ENCODE results near the gene TTC7B. TPM values are rescaled to one million over a fixed set of nuclear protein-coding genes. Genes with fewer than 3 reads are reported as not detected.
A peak's percentile ranks its signal among the peaks of the same experiment; 100 is the strongest.

The TTC7B gene
- total and polyA plus RNA-seq, 9 of the 15 experiments (the other 6 are each of a cell fraction or from before 2014, with no cell fraction given), result 2.2 to 77.2 (median 36.7) TPM

DNA sequence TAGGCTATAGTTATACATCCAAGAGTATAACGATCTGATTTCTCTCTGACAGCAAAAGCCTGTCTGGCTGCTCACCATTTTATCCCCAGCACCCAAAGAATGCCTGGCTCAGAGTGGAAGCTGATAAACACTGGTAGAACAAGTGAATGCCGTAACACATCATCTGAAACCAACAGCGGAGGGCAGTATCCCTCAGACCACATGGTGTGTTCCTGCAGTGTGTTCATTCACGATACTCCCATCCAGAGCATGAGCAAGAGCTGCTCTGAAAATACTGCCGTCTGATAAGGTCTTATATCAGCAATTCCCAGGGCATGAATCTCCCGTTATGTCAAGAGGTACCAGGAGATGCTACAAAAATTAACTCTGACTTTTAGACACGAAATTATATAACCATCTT, 95.9 kb downstream of the TTC7B start:
- intact Hi-C loops (cut with micrococcal nuclease) (no loop called here), in situ Hi-C loops (cut with MboI) (no loop called here)
- no TSS peak for BruUV-seq (replicated peaks)
- Histone ChIP-seq H3K9me1 (ENCODE audit: control insufficient read depth, insufficient read depth, low read length) (no peaks in the 10 kb centered on the region), H3K79me2 (ENCODE audit: control insufficient read depth, insufficient read depth, low read length) (no peaks in the 10 kb centered on the region), H3K27me3 (ENCODE audit: control insufficient read depth in 2 of 2, insufficient read depth in 2 of 2, low read length in 2 of 2) (no peaks in the 10 kb centered on the region), H3K27ac (ENCODE audit: extremely low read depth, low read depth, low read length) (no peak overlapping the region), H3K4me2 (ENCODE audit: insufficient read depth, low read length) (no peak overlapping the region), H3K9ac (ENCODE audit: insufficient read depth in 1 of 2, low read depth in 2 of 2, low read length in 2 of 2) (no peak overlapping the region), H3K36me3 (ENCODE audit: control insufficient read depth, insufficient read depth, low read length) (no peaks in the 10 kb centered on the region), H3K9me3 (replicated peaks; ENCODE audit: control insufficient read depth, insufficient read depth, low read depth, low read length) (no peaks in the 10 kb centered on the region), H3K4me1 (replicated peaks in 1 of 2; ENCODE audit: control insufficient read depth in 2 of 2, insufficient read depth in 2 of 2, low read length in 2 of 2) (peaks cover 8 to 19% of the 10 kb centered on the region in 2 experiments; a peak in 3 of 5 replicates), H2AFZ (ENCODE audit: low read depth, low read length) (no peak overlapping the region), H4K20me1 (replicated peaks; ENCODE audit: control insufficient read depth, insufficient read depth, low read length) (0 out of 2 replicates have a peak, but pooled peaks cover 6% of the 10 kb centered on the region), H3K4me3 (no peak overlapping the region)
- ChIA-PET CTCF (ENCODE audit: low intra/inter-chr PET ratio) (no interaction called here), POLR2A (no interaction called here)
- ATAC-seq (peak; percentile 94), FAIRE-seq (peak; percentile 90), DNase-seq (ENCODE audit: extremely low read depth in 1 of 4, low spot score in 3 of 4) (peak; percentile 61 to 77 (median 68))
- WGBS (ENCODE audit: insufficient coverage, low coverage, missing lambda C conversion rate), result 3% methylated on average over 7 of the region's 7 CpGs
- peak; percentile 88 for TF ChIP-seq TCF3 (CRISPR knock-in tag; IDR thresholded peaks at IDR 0.05)
- TF ChIP-seq, protein P1, sequence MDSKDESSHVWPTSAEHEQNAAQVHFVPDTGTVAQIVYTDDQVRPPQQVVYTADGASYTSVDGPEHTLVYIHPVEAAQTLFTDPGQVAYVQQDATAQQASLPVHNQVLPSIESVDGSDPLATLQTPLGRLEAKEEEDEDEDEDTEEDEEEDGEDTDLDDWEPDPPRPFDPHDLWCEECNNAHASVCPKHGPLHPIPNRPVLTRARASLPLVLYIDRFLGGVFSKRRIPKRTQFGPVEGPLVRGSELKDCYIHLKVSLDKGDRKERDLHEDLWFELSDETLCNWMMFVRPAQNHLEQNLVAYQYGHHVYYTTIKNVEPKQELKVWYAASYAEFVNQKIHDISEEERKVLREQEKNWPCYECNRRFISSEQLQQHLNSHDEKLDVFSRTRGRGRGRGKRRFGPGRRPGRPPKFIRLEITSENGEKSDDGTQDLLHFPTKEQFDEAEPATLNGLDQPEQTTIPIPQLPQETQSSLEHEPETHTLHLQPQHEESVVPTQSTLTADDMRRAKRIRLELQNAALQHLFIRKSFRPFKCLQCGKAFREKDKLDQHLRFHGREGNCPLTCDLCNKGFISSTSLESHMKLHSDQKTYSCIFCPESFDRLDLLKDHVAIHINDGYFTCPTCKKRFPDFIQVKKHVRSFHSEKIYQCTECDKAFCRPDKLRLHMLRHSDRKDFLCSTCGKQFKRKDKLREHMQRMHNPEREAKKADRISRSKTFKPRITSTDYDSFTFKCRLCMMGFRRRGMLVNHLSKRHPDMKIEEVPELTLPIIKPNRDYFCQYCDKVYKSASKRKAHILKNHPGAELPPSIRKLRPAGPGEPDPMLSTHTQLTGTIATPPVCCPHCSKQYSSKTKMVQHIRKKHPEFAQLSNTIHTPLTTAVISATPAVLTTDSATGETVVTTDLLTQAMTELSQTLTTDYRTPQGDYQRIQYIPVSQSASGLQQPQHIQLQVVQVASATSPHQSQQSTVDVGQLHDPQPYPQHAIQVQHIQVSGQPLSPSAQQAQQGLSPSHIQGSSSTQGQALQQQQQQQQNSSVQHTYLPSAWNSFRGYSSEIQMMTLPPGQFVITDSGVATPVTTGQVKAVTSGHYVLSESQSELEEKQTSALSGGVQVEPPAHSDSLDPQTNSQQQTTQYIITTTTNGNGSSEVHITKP (IDR thresholded peaks at IDR 0.05; ENCODE audit: partially characterized antibody), result peak; percentile 9
- TF ChIP-seq, protein P2, sequence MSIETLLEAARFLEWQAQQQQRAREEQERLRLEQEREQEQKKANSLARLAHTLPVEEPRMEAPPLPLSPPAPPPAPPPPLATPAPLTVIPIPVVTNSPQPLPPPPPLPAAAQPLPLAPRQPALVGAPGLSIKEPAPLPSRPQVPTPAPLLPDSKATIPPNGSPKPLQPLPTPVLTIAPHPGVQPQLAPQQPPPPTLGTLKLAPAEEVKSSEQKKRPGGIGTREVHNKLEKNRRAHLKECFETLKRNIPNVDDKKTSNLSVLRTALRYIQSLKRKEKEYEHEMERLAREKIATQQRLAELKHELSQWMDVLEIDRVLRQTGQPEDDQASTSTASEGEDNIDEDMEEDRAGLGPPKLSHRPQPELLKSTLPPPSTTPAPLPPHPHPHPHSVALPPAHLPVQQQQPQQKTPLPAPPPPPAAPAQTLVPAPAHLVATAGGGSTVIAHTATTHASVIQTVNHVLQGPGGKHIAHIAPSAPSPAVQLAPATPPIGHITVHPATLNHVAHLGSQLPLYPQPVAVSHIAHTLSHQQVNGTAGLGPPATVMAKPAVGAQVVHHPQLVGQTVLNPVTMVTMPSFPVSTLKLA (conservative IDR thresholded peaks at IDR 0.05), result peak in 1 of 2 experiments; percentile 71; a peak in 1 of 4 replicates
- TF ChIP-seq FOXJ3 (CRISPR knock-in tag; IDR thresholded peaks at IDR 0.05), result no peak
- TF ChIP-seq SRSF1 (IDR thresholded peaks at IDR 0.05; ENCODE audit: low read depth, low read length), result no peak
- peak; percentile 62 to 70; a peak in 3 of 4 replicates for TF ChIP-seq NRF1 (conservative IDR thresholded peaks at IDR 0.05 in 1 of 2, IDR thresholded peaks at IDR 0.05 in 1 of 2)
- peak; percentile 90 for TF ChIP-seq ARID1B (IDR thresholded peaks at IDR 0.05)
- TF ChIP-seq TARDBP (IDR thresholded peaks at IDR 0.05), result no peak
- TF ChIP-seq CBFA2T2 (conservative IDR thresholded peaks at IDR 0.05), result peak; percentile 93
- peak; percentile 65; the same call in 1 of the 2 replicates for TF ChIP-seq CC2D1A (IDR thresholded peaks at IDR 0.05)
- peak; percentile 40; the same call in 1 of the 2 replicates for TF ChIP-seq SMAD4 (CRISPR knock-in tag; conservative IDR thresholded peaks at IDR 0.05)
- peak; percentile 90 for TF ChIP-seq TEAD4 (IDR thresholded peaks at IDR 0.05; ENCODE audit: low read length)
- TF ChIP-seq TEAD4 (CRISPR knock-in tag; IDR thresholded peaks at IDR 0.05; ENCODE audit: borderline replicate concordance), result no peak
- peak; percentile 68 for TF ChIP-seq MTA2 (IDR thresholded peaks at IDR 0.05; ENCODE audit: low read depth)
- TF ChIP-seq ZNF507 (tag; conservative IDR thresholded peaks at IDR 0.05), result no peak
- TF ChIP-seq SMARCA4 (IDR thresholded peaks at IDR 0.05), result peak; percentile 57
- TF ChIP-seq, protein P3, sequence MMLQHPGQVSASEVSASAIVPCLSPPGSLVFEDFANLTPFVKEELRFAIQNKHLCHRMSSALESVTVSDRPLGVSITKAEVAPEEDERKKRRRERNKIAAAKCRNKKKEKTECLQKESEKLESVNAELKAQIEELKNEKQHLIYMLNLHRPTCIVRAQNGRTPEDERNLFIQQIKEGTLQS (IDR thresholded peaks at IDR 0.05), result 0 out of 2 replicates have a peak, but pooled peaks have one; percentile 9
- TF ChIP-seq, protein P3 (CRISPR knock-in tag; conservative IDR thresholded peaks at IDR 0.05), result no peak
- peak; percentile 88 for TF ChIP-seq TAL1 (IDR thresholded peaks at IDR 0.05)
- TF ChIP-seq CBFA2T3 (IDR thresholded peaks at IDR 0.05), result peak; percentile 96
- peak; percentile 65 to 71; a peak in 2 of 4 replicates for TF ChIP-seq TRIM24 (IDR thresholded peaks at IDR 0.05)

Data from K562 (cell line).